NCI-H1105 (cell line): ENCODE data around the gene QPCTL.
A peak's percentile ranks its signal among the peaks of the same experiment; 100 is the strongest.

ENCODE experiments used
- DNase-seq: peaks from one replicate; lab custom pipeline; 2025; lab: John Stamatoyannopoulos, UW

Gene QPCTL

DNA sequence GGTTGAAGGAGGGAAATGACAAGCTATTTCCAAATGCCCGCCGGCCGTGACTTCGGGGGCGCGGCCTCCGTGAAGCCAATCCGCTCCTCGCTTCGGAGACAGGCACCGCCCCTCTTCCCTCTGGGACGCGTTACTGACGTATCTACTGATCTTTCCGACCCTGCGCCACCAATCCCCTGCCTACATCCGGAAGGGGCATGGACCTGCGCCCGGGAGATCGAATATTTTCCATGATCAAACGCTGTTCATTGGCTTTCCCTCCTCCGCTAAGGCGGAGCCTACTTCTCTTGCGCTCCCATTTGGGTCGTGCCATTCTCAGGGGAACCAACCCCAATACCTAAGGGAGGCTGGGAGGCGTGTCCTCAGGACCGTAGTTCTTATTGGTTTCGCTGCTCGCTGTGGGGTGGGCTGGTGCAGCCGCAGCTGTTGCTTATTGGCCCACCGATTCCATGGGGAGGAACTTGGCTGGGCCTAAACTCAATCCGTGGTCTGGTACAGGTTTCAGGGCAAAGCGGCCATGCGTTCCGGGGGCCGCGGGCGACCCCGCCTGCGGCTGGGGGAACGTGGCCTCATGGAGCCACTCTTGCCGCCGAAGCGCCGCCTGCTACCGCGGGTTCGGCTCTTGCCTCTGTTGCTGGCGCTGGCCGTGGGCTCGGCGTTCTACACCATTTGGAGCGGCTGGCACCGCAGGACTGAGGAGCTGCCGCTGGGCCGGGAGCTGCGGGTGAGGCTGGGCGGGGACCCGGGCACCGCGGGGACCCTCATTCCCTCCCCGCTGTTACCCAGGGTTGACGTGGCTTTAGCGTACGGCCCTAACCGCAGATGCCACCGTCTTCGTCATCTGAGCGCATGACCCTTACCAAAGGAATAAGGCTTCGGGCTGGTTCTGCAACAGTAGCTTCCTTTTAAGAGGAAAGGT lies at the start of gene QPCTL:
TSS of gene QPCTL (plus strand) at position 480 of the 919 bp plus-strand sequence. CDS start at position 518, 38 bp downstream.
- peak; percentile 100 for DNase-seq

DNA sequence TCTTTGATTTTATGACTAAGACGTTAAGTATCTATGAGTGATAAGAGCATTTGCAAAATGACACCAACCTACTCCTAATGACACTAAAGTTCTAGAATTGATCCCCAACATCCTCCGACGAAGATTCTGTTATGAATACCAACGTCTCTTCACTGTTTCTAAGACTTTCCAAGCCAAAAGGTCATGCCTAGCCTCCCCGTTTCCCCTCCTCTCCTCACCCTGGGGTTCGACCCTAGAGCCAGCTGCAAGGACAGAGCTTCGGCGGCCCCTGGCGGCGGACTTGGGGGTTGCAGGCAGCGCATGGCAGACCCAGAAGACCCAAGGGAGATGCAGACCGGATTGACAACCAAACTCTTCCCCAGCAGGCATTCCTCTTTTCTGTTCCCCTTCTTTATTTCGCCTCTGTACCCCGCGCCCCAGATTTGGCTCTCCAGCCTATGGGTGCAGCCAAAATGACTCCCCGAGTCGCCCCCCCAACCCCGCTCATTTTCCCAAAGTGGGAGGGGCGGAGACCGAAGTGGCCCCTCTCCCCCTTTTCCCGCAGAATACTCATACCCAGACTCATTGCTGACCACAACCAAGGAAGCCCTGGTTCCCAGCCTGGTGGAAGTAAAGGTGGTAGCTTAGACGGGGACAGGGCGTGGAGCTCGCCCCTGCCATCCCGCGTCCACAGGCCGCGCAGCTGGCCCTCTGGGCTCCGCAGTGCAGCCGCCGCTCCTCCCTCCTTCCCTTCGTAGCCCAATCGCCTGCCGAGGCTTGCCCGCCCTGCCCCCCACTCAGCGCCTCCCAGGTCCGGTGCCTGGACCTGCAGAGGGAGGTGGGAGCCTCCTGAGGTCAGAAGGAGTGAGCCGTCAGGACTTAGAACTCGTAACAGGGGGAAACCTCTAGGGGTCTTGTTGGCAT lies 49.2 kb upstream of the QPCTL start:
- peak; percentile 71 for DNase-seq

DNA sequence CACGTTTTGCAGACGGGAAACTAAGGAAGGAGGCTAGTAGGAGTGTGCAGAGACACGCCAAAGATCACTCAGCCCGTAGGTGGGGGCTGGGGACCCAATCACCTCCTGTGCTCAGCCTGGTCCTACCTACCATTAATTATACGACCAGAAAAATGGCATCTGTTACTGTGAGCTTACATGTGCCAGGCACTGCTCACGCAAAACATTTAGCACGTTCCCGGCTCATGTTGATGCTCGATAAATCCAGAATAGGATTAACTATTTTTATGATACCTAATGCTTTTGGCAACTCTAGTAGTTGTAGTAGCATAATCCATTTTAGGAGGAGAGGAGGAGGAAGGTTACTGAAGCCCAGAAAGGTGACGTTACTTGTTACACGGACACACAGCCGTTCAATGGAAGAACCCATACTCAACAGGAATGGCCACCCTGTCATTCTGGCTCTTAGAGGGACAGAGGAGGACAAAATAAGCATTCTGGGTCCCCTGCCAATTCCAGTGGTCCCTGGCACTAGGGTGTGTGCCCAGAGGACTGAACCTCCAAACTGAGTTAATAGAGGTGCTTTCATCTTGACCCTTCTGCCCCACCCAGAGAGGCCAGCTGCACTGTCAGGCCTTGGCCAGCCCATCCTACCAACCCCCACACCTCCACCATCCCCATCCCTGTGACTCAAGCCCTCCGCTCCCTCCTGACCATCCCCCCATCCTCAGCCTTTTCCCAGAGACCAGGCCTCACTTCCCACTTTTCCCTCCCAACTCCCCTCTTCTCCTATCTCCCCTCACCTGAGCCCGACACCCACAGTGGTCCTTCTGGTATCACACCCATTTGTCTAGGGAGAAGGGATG lies 48.3 kb upstream of the QPCTL start:
- no peak for DNase-seq

DNA sequence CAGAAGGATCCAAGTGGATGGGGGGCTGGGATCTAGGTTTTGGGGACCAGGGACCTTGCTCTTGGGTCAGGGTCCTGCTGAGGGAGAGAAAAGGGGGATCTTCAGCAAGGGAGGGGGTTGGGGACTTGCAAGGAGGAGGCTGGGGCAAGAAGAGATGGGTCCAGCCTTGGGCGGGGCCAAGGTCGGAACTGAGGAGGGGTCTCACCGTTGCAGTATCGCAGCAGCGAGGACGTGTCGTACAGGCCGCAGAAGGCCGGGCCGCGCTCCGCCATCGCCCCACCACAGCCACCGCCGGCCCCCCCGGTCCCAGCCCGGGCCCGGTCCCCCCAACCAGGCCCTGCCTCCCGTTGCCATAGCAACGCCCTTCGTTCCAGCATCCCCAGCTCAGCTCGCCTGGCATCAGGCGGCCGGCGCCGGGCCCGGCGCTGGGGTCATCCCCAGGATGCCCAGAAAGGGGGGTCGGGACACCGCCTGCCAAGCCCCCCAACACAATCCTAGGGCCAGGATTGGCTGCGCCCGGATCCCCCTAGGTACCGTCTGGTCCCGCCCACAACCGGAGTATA lies 47.3 kb upstream of the QPCTL start:
- DNase-seq = no peak

DNA sequence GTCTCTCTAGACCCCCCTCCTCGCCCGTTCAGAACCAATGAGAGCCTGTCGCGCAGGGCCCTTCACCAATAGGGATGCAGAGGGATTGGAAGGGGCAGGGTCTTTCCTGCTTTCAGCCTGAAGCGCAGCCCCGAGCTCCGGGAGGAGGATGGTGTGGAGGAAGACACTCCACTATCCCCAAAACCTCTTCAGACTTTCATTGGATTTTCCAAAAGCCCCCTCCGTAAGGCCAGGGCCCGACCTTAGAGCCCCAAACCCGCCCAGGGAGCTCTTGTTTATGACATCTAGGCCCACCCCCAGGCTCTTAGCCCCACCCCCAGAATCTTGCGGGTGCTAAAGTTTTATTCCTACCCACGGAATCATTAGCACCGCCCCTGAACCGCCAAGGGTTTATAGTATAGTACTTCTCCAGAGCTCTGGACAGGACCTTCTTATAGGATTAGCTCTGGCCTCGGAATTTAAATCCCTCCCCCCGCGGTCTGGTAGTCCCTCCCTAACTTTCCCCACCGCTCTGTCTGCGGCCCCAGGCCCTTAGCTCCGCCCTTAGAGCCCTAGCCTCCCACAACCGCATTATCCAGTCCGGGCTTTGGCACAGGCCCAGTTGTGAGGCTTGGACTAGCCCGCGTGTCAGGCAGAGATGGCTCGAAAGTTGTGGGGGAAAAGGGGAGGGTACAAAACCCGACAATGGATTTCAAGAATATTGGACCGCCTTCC lies 46.7 kb upstream of the QPCTL start:
- peak; percentile 72 for DNase-seq

DNA sequence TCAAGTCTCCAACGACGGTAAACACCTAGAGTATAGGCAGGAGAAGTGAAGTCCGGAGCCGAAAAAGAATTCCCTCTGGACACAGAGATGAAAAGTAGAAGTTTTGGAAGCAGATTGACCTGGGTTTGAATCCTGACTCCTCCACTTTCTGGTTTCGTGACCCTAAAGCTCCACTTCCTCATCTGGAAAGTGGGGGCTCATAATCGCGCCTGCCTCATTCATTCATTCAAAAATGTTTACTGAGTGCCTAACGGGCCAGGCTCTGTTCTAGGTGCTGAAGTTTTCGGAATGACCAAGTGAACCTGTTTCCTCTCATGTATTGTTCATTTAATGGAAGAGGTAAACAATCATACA lies 46.1 kb upstream of the QPCTL start:
- no peak for DNase-seq

DNA sequence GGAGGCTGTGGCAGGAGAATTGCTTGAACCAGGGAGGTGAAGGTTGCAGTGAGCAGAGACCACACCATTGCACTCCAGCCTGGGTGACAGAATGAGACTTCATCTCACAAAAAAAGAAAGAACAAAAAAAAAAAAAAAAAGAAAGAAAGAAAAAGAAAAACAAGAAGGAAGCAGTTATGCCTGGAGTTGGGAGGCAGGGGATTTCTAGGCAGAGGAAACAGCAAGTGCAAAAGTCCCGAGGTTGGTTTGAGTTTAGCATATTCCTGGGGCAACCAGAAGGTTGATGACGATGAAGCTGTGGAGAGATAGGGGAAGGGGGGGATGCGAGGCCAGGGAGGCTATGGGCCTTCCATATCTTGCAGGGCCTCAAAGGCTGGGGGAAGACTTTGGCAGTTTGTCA lies 41.7 kb upstream of the QPCTL start:
- no peak for DNase-seq

DNA sequence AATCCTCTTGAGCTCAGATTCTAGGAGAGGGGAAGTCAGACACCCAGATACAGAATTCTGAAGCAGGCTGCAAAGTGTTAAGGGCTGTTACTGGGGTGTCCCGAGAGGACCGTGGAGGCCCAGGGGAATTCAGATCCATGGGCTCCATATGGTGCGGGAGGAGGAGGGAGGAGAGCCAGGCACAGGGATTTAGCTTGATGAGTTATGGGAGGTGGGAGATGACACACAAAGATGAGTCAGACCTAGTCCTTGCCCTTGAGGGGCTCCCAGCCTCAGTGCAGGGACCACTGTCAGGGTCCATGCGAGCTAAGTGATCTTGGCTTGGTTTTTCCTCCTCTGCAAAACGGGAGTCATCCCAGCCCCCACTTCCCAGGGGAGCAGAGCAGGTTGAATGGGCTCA lies 38.8 kb upstream of the QPCTL start:
- DNase-seq = no peak

DNA sequence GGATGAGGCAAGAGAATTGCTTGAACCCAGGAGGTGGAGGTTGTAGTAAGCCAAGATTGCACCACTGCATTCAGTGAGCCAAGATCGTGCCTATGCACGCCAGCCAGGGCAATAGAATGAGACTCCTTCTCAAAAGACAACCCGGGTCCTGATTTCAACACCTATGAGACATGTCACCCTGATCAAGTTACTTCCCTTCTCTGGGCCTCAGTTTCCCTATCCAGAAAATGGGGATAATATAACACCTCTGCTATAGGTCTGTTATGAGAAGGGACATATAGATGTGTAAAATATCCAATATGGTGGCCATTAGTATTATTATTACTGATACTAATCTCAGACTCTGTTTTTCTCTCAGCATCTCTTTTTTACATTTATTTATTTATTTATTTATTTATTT lies 37.4 kb upstream of the QPCTL start:
- no peak for DNase-seq

DNA sequence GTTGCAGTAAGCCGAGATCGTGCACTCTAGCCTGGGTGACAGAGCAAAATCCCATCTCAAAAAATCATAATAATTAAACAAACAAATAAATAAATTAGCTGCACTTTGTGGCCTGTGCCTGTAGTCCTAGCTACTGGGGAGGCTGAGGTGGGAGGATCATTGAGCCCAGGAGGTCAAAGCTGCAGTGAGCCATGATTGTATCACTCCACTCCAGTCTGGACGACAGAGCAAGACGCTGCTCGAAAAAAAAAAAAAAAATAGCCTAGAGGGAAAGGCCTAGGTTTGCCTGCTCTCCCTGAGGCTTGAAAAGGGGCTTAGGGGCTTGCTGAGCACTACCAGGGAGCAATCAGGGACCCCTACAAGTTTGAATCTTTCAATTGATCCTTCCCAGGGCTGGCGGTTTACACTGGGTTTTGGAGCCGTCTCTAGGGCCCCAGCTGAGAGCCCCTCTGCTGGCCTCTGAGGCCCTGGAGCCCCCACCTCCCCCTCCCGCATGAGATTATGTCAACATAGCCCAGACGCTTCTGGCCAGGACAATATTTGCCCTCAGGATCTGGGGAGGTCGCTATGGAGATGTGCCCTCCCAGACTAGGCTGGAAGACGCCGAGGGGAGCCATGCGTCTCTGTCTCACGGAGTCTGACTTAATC lies 34.8 kb upstream of the QPCTL start:
- no peak for DNase-seq

DNA sequence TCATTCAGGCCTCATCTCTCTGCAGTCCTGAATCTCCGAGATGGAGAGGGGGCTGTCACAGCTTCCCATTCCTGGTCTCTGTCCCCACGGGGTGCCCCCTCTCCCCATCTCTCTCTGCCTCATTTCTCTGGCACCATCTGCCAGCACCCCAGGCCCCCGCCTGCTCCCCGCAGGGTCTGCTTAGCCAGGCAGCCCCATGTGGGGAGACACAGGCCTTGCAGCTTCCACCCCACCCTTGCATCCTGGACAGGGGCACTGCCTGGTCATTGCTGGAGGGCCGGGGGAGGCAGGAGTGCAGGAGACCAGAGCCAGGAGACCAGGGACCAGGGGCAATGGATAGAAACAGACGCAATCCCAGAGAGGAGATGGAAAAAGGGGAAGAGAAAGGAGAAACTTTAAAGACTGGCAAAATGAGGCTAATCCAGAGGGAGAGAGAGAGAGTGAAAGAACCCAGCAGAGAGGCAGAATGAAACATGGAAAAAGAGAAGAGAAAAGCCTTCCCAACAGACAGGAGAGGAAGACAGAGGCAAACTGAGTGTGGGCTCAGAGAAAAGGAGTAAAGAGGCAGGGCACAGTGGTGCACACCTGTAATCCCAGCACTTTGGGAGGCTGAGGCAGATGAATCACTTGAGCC lies 33.3 kb upstream of the QPCTL start:
- DNase-seq = no peak

DNA sequence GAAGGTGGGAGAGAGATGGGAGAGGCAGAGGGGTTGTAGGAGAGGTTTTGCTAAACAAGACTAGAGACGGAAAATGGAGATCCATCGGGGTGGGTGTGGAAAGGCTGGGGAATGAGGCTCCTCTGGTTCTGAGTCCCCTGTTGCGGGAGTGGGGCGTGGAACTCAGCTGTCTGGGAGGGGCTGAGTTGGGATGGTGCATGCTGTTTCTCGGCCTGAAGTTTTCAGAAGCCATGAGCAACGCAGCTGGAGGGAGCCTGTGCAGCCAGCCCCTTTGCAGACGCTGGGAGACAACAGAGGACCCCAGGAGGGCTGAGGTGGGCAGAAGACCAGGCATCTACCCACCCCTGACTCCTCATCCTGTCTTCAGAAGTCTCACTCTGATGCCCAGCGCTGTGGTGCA lies 31.8 kb upstream of the QPCTL start:
- DNase-seq = no peak

DNA sequence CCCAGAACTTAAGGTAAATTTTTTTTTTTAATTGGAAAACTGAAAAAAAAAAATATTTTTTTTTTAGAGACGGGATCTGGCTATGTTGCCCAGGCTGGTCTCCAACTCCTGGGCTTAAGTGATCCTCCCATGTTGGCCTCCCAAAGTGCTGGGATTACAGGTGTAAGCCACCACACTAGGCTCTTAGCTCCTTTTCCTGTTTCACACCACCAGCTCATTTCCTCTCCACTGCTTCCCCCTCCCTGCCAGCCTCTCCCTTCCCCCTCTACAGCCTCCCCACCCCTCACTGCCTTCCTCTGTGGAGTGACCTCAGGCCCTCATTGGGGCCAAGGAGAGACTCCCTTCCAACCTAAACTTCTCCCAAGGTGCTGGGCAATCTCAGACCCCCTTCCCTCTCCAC lies 28.7 kb upstream of the QPCTL start:
- DNase-seq = no peak

DNA sequence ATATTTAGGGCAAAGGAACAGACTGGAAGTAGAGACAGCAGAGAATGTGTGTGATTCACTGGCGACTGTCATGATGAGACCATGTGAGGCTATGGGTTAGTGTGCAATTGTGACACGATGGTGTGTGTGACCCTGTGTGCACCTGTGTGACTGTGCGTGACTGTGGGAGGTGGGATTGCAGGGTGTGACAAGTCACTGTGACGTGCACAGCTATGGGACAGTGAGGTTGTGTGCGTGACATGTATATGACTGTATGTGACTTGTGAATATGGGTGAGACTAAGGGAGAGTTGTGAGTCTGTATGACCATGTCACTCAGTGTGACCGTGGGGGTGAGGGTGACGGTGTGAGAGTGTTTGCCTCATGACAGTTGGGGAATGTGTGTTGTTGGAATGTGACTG lies 27.9 kb upstream of the QPCTL start:
- DNase-seq = no peak

DNA sequence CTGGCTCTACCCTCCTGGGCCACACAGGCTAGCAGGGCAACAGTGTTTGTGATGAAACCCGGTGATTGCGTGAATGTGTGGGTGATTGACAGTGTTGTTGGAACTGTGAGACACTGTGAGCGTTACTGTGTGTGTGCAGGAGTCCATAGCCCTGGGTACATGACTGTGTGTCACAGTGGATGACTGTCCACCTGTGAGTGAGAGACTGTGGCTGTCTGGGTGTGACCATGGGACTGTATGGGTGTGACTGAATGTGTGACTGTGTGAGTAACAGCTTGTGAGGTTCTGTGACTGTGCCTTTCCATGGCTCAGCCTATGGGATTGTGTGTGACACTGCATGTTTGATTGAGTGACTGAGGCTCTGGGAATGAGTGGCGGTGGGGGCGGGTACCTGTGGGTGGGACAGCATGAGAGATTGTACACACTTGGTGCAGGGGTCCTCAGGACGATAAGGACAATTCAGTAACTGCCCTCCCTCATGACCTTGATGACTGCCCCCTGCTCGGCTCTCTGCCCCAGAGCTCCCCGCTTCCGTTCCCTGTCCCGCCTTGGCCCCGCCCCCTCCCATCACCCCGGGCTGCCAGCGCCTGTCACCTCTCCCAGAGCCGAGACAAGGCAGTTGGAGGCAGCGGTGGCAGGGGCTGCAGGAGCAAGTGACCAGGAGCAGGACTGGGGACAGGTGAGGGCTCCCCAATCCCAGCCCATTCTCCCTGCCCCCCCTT lies 24.7 kb upstream of the QPCTL start, which contains the start of gene GIPR:
TSS of gene GIPR (plus strand) at position 602 of the 722 bp plus-strand sequence. CDS start 1,300 bp downstream, outside the sequence.
- no peak for DNase-seq

DNA sequence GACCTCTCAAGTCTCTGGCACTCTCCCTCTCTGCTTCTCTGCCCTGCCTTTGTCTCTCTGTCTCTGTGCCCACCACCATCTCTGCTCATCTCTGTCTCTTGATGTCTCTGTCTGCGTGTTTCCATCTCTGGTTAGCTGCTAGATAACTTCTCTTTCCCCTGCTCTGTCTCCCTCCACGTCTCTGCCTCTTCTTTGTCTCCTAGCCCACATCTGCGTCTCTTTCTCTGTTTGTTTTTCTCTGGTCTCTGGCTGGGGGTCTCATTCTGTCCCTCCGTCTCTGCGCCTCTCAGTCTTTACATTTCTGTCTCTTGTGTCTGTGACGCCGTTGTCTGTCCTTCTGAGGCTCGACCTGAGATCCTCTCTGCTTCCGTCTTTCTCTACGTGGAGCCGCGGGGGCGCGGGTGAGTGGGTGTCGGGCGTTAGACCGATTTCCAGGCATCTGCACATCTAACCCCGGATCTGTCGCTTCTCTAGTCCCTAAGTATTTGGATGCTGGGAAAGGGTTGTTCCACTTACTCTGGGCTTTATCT lies 24.1 kb upstream of the QPCTL start:
- DNase-seq = no peak

DNA sequence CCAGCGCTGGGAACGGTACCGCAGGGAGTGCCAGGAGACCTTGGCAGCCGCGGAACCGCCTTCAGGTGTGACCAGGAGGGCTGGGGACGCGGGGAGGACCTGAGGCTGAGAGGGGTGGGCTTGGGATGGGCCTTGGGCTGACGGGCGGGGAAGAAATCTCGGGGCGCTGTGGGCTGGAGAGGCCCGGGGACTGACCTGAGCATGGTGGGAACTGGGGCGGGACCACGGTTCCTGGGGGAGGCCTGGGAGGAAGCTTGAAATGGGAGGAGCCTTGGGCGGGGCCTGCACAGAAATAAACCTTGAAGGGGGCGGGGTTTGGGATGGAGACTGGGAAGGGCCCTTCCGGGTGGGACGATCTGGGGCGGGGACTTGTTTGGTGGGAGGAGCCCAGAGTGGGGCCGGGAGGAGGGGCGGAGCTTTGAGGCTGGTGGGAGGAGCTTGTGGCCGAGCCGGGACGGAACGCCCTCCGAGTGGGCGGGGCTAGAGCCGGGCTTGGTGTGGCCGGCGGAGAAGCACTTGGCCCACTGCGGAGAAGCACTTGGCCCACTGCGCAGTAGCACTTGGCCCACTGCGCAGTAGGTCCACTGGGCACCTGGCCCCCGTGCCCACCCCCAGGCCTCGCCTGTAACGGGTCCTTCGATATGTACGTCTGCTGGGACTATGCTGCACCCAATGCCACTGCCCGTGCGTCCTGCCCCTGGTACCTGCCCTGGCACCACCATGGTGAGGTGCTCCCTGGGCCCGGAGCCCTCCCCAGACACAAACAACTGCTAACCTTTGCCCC lies 21.6 kb upstream of the QPCTL start:
- DNase-seq = no peak

DNA sequence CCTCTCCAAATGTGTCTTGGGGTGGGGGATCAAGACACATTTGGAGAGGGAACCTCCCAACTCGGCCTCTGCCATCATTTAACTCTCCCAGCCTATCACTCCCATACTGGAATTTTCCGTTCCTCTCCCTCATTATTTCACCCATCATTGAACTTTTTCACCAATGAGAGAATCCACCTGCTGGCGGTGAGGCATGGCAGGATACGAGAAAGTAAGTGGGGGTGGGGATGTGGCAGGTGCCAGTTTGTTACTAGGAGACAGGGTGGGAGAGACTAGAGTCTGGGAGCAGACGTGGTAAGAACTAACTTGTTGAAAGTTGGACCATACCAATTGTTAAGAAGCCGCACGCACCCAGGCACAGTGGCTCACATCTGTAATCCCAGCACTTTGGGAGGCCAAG lies 17.5 kb upstream of the QPCTL start:
- DNase-seq = peak; percentile 27
